ENCODE measurements around the gene GRID1. TPM values are rescaled to one million over a fixed set of nuclear protein-coding genes. Genes with fewer than 3 reads are reported as not detected.
A peak's percentile ranks its signal among the peaks of the same experiment; 100 is the strongest.

The GRID1 gene
- total RNA-seq, 2 donors from 2014 or later = 4.4 to 5.6 TPM

DNA sequence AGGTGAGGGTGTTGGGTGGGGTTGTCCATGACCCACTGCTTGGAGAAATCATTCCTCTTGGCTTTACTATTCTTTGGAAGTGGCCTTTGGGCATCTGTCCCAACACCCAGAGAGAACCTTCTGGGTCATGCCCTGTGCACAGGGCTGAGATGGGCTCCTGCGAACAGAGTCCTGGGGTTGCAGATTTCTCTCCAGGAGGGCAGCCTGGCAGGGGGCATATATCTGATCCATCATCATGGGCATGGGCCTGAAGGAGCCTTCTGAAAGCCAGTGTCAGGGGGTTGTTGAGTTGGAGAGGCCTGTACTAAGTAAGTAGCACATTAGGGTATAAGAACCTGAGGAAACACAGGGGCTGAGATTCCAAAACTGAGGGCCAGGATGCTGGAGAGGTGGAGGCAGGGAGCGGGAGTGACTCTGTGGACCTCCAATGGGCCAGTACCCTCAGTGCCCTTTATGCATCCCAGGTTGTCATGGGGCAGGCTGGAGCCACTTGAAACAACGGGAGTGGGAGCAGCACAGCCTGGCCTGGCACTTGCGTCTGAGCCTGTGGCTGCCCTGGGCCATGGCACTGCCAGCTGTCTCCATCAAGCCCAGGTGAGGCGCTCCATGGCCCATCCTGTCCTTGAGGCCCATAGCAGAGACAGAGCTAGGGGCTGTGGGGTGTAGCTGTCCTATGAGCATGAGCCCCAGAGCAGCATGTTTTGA is 203.7 kb downstream of the GRID1 start:
- DNase-seq (ENCODE audit: low spot score) = peak; percentile 66
- intact Hi-C loops (cut with DNase I) = no loop called here

DNA sequence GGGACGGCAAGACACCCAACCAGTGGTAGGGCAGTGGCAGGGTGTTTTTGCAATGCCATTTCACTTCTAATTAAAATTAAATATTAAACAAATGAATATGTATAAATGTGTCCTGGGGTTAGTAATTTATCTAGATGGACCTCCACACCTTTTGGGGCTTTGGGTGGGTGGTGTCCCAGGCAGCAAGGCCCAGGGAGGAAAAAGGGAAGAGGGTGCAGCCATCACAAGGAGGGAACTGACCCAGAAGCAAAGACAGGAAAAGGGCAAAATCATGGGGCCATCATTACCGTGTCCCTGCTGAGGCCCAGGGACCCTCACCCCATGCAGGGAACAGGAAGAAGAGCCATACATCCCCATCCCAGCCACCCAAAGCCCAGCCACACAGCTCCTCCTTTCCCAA is 204.6 kb downstream of the GRID1 start:
- peak; percentile 15 for DNase-seq (ENCODE audit: low spot score)
- intact Hi-C loops (cut with DNase I) = no loop called here

DNA sequence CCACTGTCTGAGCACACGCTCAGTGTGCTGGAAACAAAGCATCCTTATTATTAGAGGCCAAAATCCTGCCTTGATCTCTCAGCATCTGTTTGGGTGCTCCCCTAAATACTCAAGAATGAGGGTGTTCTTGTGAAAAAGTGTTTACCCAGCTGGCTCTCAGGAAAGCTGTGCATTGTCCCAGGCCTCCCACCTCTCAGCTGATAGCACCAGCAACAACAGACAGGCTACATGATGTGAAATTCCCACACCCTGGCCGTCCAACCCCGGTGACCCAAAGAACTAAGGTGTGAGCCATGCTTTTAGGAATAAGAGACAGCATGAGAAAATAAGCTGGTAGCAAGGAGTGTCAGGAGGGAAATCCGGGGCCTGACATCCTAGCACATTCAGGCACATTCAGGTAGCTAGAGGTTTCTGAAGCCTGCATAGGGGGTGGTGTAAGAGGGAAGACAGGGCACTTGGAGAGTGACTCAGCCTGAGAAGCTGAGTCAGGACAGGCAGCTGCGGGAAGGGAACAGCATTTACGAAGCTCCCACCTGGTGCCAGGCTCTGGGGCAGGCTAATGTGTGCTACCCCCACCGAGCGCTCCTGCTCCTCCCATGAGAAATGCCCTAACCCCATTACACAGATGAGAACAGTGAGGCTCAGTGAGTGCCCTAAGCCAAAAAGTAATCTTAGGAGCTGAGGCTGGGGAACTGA is 205.6 kb downstream of the GRID1 start:
- intact Hi-C loops (cut with DNase I) = no loop called here
- DNase-seq (ENCODE audit: low spot score) = peak; percentile 40

DNA sequence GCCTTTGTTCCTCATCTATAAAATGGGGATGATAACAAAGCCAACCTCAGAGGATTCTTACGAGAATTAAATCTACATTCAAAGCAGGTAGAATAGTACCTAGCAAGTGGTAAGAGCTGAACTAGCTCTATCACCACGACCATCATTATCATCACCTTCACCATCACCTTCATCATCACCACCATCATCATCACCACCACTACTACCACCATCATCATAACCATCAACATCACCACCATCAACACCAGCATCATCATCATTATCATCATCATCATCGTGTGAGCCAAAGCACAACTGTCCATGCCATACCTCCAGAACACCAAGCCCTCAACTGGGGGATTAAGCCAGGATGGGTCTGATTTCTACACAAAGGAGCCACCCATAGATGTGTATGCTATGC is 206.8 kb downstream of the GRID1 start:
- intact Hi-C loops (cut with DNase I) = no loop called here
- DNase-seq (ENCODE audit: low spot score) = no peak

DNA sequence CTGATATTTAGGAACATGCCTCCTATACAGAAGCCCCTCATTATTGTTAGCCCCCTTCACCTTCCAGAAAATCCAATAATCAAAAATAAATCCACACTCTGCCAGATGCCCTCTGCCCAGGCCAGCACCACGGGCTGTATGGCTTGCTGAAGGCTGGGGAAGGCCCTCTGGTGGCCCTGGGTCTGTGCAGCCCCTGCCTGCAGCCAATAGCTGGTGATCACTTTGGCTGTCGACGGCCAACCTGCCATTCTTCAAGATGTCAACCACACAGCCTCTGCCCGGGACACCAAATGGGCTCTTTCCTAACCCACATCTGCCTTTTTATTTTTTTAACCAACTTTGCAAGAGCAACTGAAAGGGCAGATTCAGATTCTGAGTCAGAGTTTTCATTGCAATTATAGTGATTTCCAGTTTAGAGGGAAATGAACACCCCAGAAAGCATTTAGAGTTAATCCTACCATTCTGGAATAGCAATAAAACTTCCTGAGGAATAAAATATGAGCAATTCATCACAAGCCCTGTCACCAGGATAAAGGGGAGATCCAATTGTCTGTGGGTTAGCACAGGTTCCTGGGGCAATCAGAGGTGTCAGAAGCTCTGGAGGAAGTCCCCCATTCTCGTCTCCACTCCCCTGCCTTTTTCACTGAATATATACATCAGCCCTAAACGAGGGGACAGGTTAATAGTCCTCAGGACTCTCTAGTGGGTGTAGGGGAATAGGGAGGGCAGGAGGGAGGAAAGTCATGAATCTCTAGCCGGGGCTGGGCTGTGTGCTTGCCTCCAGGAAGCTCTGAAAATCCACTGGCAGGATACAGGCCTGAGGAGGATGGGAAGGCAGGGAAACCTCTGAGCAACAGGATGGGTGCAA is 211.3 kb downstream of the GRID1 start:
- intact Hi-C loops (cut with DNase I) = no loop called here
- peak; percentile 18 for DNase-seq (ENCODE audit: low spot score)

DNA sequence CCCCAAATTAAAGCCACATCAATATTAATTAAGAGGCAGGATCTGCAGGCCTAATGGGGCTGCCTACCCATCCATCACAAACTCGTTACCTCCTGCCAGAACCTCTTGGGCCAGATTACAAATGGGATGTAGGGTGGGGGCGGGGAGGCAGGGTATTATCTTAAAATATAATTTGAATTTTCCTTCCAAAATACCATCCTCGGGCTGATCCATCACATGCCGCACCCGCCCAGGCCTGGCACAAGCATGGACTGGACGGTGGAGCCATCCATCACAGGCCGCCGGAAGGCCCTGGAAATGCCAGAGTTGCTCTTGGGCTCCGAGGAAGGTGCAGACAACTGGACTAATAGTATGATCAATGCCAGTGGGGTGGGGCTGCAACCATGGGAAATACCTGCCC is 212.8 kb downstream of the GRID1 start:
- DNase-seq (ENCODE audit: low spot score) = peak; percentile 42
- intact Hi-C loops (cut with DNase I) = no loop called here

DNA sequence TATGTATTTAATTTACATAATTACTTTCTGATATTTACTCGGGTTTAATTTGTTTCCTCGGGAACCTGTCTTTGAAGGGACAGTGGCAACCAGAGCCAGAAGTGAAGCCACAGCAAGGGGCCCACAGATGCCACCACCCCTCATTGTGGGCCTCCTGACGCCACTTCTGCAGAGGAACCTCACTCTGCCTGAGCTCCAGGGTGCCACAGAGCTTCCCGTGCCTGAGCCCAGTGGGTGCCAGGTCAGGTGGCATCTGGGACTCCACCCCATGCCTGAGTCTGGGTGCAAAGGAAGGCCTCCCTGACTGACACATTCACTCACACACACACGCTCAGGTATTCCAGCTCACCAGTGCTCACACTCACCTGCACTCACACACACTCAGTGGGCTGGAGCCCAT is 213.7 kb downstream of the GRID1 start:
- peak; percentile 73 for DNase-seq (ENCODE audit: low spot score)
- intact Hi-C loops (cut with DNase I) = no loop called here

DNA sequence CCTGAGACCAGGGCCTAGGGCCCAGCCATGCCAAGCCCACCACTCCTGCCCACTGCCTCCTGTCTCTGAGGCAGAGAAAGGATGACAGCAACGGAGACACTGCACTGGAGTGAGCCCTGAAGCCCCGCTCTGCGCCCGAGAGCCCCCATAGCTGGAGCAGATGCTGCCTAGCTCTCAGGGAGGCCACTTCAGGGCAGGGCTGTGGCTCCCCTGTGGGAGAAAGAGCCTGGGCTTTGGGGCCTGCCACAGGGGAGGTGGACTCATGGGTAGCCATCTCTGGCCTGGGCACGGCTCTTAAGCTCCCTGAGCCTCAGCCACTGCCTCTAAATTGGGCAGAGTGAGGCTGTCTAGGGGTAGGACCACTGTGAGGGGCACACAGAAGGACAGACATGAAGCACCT is 214.2 kb downstream of the GRID1 start:
- peak; percentile 62 for DNase-seq (ENCODE audit: low spot score)
- intact Hi-C loops (cut with DNase I) = no loop called here

DNA sequence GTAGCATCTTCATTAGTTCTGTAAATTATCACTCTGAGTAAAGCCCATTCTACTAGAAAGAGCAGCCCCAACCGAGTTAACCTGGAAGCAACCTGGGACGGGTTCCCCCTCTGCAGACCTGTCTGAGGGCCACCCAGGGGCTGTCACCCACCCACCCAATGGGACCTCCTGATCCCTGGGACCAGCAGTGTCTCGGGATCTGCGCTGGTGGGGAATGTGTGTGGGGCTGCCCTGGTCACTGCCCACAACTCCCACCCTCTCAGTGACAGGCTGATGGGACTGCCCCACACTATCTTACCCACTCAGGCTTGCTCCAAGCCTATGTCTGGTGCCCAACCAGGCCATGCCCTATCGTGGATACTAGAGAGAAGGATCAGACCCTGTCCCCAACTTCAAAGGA is 215.0 kb downstream of the GRID1 start:
- peak; percentile 66 for DNase-seq (ENCODE audit: low spot score)
- intact Hi-C loops (cut with DNase I) = no loop called here

DNA sequence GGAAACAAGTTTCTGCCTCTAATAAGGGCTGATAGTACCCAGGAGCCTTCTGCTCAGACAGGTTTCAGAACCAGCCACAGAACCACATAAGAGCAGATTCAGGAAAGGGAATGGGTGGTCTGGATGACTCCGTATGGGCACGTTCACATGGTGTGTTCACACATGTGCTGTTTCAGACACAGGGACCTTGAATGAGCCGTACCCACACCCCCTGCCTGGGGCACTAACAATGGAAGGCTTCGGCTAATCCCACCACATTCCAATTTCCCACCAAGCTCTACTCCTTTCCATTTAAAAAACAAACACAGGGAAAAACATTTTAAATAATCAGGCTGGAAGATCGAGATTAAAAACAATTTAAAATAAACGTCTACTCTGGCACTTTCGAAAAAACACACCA is 217.3 kb downstream of the GRID1 start:
- DNase-seq (ENCODE audit: low spot score) = no peak
- intact Hi-C loops (cut with DNase I) = no loop called here

DNA sequence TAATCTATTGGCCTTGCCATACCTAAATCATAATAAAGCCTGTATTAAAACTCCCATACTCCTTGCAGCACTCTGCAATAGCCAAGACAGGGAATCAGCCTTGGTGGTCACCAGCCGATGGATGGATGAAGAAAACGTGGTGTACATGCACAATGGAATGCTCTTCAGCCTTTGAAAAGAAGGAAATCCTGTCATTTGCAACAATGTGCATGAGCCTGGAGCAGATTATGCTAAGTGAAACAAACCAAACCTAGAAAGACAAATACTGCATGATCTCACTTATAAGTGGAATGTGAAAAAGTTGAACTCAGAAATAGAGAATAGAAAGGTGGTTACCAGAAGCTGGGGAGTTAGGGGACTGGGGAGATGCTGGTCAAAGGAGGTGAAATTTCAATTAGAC is 218.5 kb downstream of the GRID1 start:
- no peak for DNase-seq (ENCODE audit: low spot score)
- intact Hi-C loops (cut with DNase I) = no loop called here

DNA sequence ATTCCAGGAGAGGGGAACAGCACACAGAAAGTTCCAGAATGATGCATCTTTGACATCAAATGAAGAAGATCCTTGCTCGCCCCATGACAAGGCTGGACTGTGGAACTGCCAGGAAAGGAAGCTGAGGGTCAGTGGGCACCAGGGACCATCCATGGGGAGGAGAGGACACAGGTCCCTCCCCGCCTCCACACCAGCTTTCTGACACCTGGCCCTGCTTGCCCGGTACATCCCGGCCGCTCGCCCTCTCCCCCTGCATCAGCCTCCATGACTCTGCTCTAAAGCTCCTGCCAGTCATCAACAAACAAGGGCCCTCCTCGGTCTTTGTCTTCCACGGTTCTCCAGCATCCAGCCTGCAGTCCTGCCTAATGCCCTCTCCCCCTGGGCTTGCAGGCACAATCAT is 222.3 kb downstream of the GRID1 start:
- intact Hi-C loops (cut with DNase I) = no loop called here
- no peak for DNase-seq (ENCODE audit: low spot score)

DNA sequence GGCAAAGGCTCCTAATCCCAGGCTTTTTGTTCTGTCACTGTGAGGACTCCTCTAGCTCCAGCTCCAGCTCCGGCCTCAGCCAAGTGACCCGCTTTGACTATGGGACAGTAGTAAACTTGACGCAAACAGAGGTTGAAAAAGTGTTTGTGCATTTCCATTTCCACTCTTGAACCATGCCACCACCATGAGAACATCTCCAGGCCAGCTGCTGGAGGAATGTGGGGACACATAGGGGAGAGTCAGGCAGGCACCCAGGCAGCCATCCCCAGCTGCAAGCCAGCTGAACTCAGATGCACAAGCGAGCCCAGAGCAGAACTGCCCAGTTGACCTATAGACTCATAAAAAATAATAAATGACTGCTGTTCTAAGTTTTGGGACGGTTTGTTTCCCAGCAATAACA is 224.7 kb downstream of the GRID1 start:
- intact Hi-C loops (cut with DNase I) = no loop called here
- no peak for DNase-seq (ENCODE audit: low spot score)

DNA sequence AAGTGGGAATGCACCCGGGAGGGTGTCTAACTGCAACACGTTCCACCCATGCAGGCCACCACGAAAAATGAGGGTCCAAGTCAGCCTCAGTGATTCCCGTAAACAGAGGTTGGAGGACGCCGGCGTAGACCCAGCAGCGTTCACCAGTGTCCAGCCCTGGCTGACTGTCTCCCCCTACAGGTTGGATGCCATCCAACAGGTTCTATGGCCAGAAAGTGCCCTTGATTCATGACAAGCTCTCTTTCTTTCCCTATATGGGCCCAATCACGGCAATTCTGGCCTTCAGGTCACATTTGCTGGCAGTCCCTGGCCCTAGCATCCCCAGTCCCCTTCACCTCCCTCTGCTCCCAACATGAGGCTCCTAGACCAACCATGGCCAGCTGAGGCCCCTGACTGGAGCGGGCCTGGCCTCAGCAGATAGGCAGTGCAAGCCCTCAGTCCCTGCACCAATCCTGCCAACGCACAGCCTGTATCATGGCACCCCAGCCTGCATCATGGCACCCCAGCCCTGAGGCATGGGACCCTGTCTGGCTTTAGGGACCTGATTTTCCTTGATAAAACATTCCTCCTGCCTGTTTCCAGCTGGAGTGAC is 227.4 kb downstream of the GRID1 start:
- intact Hi-C loops (cut with DNase I) = no loop called here
- no peak for DNase-seq (ENCODE audit: low spot score)

DNA sequence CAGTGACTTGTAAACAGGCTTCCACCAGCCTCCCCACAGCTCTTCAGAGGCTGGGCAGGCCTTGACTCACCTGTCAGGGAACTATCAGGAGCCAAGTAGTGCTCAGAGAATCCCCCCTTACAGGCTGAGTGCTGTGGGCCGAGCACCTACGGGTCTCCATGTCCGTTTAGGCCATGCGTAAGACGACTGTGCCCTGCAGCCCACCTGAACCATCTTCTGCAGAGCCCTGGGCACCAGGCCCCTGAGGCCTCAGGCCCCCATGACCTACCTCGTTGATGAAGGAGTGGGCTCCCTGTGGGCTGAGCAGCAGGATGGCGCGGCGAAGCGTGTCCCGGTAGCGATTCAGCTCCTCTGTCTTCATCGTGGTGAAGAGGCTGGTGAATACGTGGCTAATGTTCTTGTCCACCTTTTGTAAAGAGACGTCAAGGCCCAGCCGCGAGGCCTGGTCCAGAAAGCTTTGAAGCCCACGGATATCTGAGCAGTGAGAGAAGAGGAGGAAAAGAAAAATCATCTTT is 228.0 kb downstream of the GRID1 start:
- intact Hi-C loops (cut with DNase I) = no loop called here
- DNase-seq (ENCODE audit: low spot score) = no peak

DNA sequence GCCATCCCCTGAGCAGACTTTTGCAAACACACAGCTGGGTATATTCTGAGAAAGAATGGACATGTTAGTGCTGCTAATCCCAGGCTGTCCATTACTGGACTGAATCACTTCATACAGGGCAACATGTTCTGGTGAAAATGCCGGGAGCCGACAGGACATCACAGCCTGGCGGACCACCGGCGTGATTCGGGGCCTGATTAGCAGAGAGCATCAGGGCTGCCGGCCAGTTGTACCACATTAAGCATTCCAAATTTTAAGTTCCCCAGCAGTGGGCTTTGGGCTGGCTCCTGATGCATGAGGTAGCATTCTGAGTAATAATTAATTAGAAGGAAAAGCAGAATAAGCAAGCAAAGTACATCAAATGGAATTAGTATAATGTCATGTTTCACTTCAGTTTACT is 229.0 kb downstream of the GRID1 start:
- no peak for DNase-seq (ENCODE audit: low spot score)
- intact Hi-C loops (cut with DNase I) = no loop called here

DNA sequence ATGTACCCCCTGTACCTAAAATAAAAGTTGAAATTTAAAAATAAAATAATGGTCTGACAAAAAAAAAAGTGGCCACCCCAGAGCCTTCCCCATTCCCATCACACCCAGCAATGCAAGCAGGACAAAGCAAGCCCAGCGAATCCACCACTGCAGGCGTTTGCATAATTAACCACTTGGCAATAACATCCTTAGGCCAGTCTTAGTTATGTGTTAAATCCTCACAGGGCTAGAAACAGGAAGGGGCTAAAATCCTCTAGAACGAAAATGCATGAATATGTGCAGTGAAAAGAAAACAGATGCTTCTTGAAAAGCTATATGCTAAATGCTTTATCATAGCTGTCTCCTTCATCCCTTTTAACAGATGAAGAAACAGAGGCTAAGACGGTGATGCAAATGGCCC is 229.7 kb downstream of the GRID1 start:
- DNase-seq (ENCODE audit: low spot score) = no peak
- intact Hi-C loops (cut with DNase I) = no loop called here

DNA sequence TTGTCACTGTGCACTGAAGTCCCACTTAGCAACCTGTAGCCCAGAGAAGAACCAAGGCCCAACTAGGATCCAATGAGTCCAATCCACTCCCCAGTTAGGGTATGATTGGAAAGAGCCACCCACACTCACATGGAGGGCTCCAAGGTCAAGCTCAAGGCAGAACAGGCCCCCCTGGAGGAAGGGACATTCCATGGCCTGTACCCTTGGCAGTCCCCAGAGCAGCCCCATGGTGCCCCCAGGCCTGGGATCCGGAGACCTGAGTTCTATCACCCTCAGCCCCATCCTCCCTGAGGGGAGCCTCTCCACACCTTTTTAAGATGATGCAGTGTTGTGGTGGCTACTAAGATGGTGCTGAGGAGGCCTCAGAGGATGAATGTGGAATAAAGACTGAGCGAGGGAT is 231.4 kb downstream of the GRID1 start:
- intact Hi-C loops (cut with DNase I) = no loop called here
- no peak for DNase-seq (ENCODE audit: low spot score)

DNA sequence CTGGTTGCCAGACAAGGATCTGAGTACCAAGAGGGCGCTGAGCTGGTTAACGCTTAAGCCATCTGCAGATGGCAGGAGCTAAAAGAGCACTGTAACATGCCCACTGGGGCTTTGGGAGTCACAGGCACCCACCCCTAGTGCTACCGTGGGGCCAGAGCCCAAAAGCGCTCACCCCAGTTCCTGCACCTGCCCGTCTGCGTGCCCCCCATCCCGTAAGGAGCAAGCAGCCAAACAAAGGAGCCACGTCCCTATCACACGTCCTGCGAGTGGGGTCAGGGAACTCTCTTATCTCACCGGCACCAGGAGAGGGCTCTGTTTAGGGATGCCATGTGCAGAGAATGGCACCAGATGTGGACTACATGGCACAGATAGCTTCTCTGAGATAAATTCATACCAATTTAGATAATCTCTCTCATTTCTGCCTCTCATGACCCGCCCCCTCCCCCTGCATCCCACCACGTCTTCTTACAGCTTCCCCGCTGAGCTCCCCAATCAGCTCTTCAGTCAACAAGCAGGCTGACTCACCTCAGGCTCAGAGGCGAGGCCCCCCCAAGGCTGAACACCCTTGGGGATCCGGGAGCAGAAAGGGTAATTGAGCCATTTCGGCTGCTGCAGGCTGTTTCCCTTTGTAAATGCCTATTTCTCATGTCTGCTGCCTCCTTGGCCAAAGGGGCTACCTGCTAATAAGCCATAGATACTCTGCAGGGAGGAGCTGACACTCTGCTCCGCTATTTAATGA is 235.7 kb downstream of the GRID1 start:
- intact Hi-C loops (cut with DNase I) = no loop called here
- peak; percentile 62 for DNase-seq (ENCODE audit: low spot score)

All from posterior vena cava (tissue), 2 donors.